Endothelial cell of umbilical vein (primary cell): Measurements from ENCODE around the gene VPS54.
"Not testable (repeated sequence)": the region's sequence is repeated elsewhere in the genome, so short reads cannot be mapped to it uniquely, and the experiment has no call there.

Experiments
- EZH2 ChIP-seq: IDR thresholded peaks from 2 replicates; pipeline ENCODE4 v1.6.1; 2012; ENCODE audit warnings: borderline replicate concordance, low read depth, mild to moderate bottlenecking, moderate library complexity, low read length, inconsistent platforms; ENCODE audit not compliant: severe bottlenecking
- FOS ChIP-seq: IDR thresholded peaks from 2 replicates; pipeline ENCODE4 v1.6.1; 2011; ENCODE audit warnings: mild to moderate bottlenecking, low read length, moderate library complexity, borderline replicate concordance; ENCODE audit not compliant: insufficient read depth
- TF ChIP-seq, protein P1 (sequence below): IDR thresholded peaks from 2 replicates; pipeline ENCODE4 v1.6.1; 2011; ENCODE audit not compliant: insufficient read depth, insufficient read length
- TF ChIP-seq, protein P2 (sequence below), 2 donors: IDR thresholded peaks; 1 replicate in 1 of 2; 2 replicates in 1 of 2; pipeline ENCODE4 v1.5.1; 2011; ENCODE audit warnings: low read length in 2 of 2, mild to moderate bottlenecking in 2 of 2, moderate library complexity in 2 of 2, control low read depth in 1 of 2, inconsistent platforms in 1 of 2, low read depth in 1 of 2; ENCODE audit not compliant: insufficient read depth in 1 of 2; ENCODE audit errors: extremely low read depth in 1 of 2

DNA sequence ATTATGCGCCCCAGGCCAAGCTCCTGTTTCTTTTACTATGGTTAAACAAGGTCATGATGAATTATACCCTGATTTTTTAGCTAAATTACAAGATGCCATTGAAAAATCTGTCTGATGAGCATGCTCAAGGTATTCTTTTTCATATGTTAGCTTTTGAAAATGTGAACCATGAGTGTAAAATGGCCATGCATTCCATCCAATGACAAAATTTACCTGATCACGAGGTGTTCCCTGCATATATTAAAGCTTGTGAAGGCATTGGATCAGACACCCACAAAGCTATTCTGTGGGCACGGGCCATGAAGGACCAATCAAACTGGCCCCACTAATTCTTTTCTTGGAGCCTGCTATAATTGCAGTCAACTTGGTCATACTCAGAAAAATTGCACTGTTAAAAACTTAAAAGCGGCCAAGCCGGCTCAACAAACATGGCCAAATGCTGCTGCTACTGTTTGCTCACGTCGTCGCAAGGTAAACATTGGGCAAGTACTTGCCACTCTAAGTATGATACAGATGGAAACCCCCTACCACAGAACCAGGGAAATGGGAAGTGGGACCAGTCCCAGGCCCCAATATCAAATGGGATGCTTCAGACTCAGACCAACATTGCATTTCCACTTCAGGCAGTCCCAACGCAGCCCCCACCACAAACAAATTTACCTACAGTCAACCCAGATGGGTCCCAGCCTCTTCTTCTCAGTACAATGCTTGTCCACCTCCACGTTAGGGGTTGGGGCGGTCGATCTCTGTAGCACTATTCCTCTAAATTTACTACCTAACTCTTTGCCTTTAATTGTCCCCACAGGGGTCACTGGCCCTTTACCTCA lies 27.8 kb downstream of the VPS54 start:
- TF ChIP-seq, protein P1, sequence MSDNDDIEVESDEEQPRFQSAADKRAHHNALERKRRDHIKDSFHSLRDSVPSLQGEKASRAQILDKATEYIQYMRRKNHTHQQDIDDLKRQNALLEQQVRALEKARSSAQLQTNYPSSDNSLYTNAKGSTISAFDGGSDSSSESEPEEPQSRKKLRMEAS, result not testable (repeated sequence)
- TF ChIP-seq FOS, EZH2: not testable (repeated sequence)
- TF ChIP-seq, protein P2, sequence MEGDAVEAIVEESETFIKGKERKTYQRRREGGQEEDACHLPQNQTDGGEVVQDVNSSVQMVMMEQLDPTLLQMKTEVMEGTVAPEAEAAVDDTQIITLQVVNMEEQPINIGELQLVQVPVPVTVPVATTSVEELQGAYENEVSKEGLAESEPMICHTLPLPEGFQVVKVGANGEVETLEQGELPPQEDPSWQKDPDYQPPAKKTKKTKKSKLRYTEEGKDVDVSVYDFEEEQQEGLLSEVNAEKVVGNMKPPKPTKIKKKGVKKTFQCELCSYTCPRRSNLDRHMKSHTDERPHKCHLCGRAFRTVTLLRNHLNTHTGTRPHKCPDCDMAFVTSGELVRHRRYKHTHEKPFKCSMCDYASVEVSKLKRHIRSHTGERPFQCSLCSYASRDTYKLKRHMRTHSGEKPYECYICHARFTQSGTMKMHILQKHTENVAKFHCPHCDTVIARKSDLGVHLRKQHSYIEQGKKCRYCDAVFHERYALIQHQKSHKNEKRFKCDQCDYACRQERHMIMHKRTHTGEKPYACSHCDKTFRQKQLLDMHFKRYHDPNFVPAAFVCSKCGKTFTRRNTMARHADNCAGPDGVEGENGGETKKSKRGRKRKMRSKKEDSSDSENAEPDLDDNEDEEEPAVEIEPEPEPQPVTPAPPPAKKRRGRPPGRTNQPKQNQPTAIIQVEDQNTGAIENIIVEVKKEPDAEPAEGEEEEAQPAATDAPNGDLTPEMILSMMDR (IDR thresholded peaks at IDR 0.05; ENCODE audit: extremely low read depth in 1 of 2, insufficient read depth in 1 of 2, low read depth in 1 of 2, low read length in 2 of 2), result not testable (repeated sequence)
